Measurements from ENCODE around the gene LCN6. TPM values are rescaled to one million over a fixed set of nuclear protein-coding genes. Genes with fewer than 3 reads are reported as not detected.
A peak's percentile ranks its signal among the peaks of the same experiment; 100 is the strongest.
"Not testable (repeated sequence)": the region's sequence is repeated elsewhere in the genome, so short reads cannot be mapped to it uniquely, and the experiment has no call there.

LCN6 gene
- total RNA-seq, 1 donor from 2014 or later, result not detected

- H3K4me1 Mint-ChIP-seq, result peaks cover 15% of the 10 kb centered on the region
- H3K27ac Mint-ChIP-seq, result no peak overlapping the region
- peak overlapping the region; percentile 59 for H3K4me3 Mint-ChIP-seq
These were observed 21.4 kb upstream of the LCN6 start for GRCh38 chr9:136769710-136770191.

GRCh38 chr9:136766410-136767120 lies 18.2 kb upstream of the LCN6 start:
- H3K4me3 Mint-ChIP-seq; H3K27me3 Mint-ChIP-seq (ENCODE audit: insufficient read depth, low read depth); H3K36me3 Mint-ChIP-seq; H3K4me2 ChIP-seq; H3K36me3 ChIP-seq; H2AFZ ChIP-seq (replicated peaks); H3K79me2 ChIP-seq (ENCODE audit: low read depth); H3K9me3 ChIP-seq (ENCODE audit: low read depth); H3K27ac ChIP-seq; H3K4me3 ChIP-seq; H3K9me3 Mint-ChIP-seq; H3K9ac ChIP-seq; H4K20me1 ChIP-seq (ENCODE audit: low read depth); H3K27ac Mint-ChIP-seq; H3K4me1 ChIP-seq: not testable (repeated sequence)
- H3K27me3 ChIP-seq, result peaks cover 25% of the 10 kb centered on the region
- peak; percentile 66 for TF ChIP-seq CTCF (IDR thresholded peaks at IDR 0.05)
- H3F3A ChIP-seq (ENCODE audit: low read depth), result peaks cover 29% of the 10 kb centered on the region
- peaks cover 17% of the 10 kb centered on the region for H3K4me1 Mint-ChIP-seq
- peak; percentile 64 for DNase-seq (ENCODE audit: low spot score)

More at GRCh38 chr9:136769710-136770191, 21.4 kb upstream of the LCN6 start:
- Histone ChIP-seq H3F3A (ENCODE audit: low read depth) (peaks cover 22% of the 10 kb centered on the region), H3K4me2 (peak overlapping the region; percentile 62), H3K36me3 (no peaks in the 10 kb centered on the region), H2AFZ (replicated peaks) (no peak overlapping the region), H3K79me2 (ENCODE audit: low read depth) (no peaks in the 10 kb centered on the region), H3K27me3 (peaks cover 25% of the 10 kb centered on the region), H4K20me1 (ENCODE audit: low read depth) (no peaks in the 10 kb centered on the region), H3K4me3 (peak overlapping the region; percentile 30), H3K9me3 (ENCODE audit: low read depth) (no peaks in the 10 kb centered on the region), H3K27ac (no peak overlapping the region), H3K4me1 (no peaks in the 10 kb centered on the region), H3K9ac (no peak overlapping the region)
- TF ChIP-seq EZH2phosphoT487 (IDR thresholded peaks at IDR 0.05) (no peak), CTCF (IDR thresholded peaks at IDR 0.05) (peak; percentile 59), EZH2 (IDR thresholded peaks at IDR 0.05) (no peak)
- Mint-ChIP-seq H3K36me3 (no peaks in the 10 kb centered on the region), H3K9me3 (peaks cover 9% of the 10 kb centered on the region), H3K27me3 (ENCODE audit: insufficient read depth, low read depth) (peaks cover 9% of the 10 kb centered on the region)
- DNase-seq (ENCODE audit: low spot score), result peak; percentile 87

GRCh38 chr9:136765745-136766409 lies 17.6 kb upstream of the LCN6 start:
- not testable (repeated sequence) for H2AFZ ChIP-seq (replicated peaks); H3K9ac ChIP-seq; H3K36me3 ChIP-seq; H3K4me3 ChIP-seq; H3K4me3 Mint-ChIP-seq; H3K27ac ChIP-seq; DNase-seq (ENCODE audit: low spot score); H3K27me3 Mint-ChIP-seq (ENCODE audit: insufficient read depth, low read depth); H4K20me1 ChIP-seq (ENCODE audit: low read depth); H3K36me3 Mint-ChIP-seq; H3K9me3 ChIP-seq (ENCODE audit: low read depth); H3K9me3 Mint-ChIP-seq; H3K4me2 ChIP-seq; H3K4me1 ChIP-seq; H3K79me2 ChIP-seq (ENCODE audit: low read depth)
- Histone ChIP-seq H3K27me3 (peaks cover 25% of the 10 kb centered on the region), H3F3A (ENCODE audit: low read depth) (peaks cover 23% of the 10 kb centered on the region)
- H3K27ac Mint-ChIP-seq, result peak overlapping the region; percentile 18
- peaks cover 23% of the 10 kb centered on the region for H3K4me1 Mint-ChIP-seq

GRCh38 chr9:136765041-136765440 lies 16.7 kb upstream of the LCN6 start:
- H2AFZ ChIP-seq (replicated peaks), result no peak overlapping the region
- Mint-ChIP-seq H3K4me1 (peaks cover 27% of the 10 kb centered on the region), H3K9me3 (no peaks in the 10 kb centered on the region), H3K27me3 (ENCODE audit: insufficient read depth, low read depth) (no peaks in the 10 kb centered on the region), H3K27ac (no peak overlapping the region), H3K36me3 (no peaks in the 10 kb centered on the region), H3K4me3 (no peak overlapping the region)
- H4K20me1 ChIP-seq (ENCODE audit: low read depth), result no peaks in the 10 kb centered on the region
- H3K4me2 ChIP-seq, result no peak overlapping the region
- no peaks in the 10 kb centered on the region for H3K79me2 ChIP-seq (ENCODE audit: low read depth)
- no peak overlapping the region for H3K27ac ChIP-seq
- H3K36me3 ChIP-seq, result no peaks in the 10 kb centered on the region
- H3F3A ChIP-seq (ENCODE audit: low read depth), result peaks cover 23% of the 10 kb centered on the region
- H3K4me1 ChIP-seq, result peaks cover 10% of the 10 kb centered on the region
- H3K9me3 ChIP-seq (ENCODE audit: low read depth), result no peaks in the 10 kb centered on the region
- no peak for TF ChIP-seq CTCF (IDR thresholded peaks at IDR 0.05)
- TF ChIP-seq EZH2 (IDR thresholded peaks at IDR 0.05), result no peak
- TF ChIP-seq EZH2phosphoT487 (IDR thresholded peaks at IDR 0.05), result no peak
- no peak overlapping the region for H3K4me3 ChIP-seq
- peaks cover 25% of the 10 kb centered on the region for H3K27me3 ChIP-seq
- DNase-seq (ENCODE audit: low spot score), result no peak
- no peak overlapping the region for H3K9ac ChIP-seq
